ENCODE data around the gene NOTCH2. TPM values are rescaled to one million over a fixed set of nuclear protein-coding genes. Genes with fewer than 3 reads are reported as not detected.
"Not testable (repeated sequence)": the region's sequence is repeated elsewhere in the genome, so short reads cannot be mapped to it uniquely, and the experiment has no call there.

Gene NOTCH2
- total and polyA plus RNA-seq, 4 donors: 43.7 to 131 (median 78.1) TPM

- not testable (repeated sequence) for DNase-seq (ENCODE audit: low read depth in 4 of 6, low spot score in 6 of 6); H3K4me3 ChIP-seq (ENCODE audit: low read depth, low read length); H3K4me1 ChIP-seq (ENCODE audit: control insufficient read depth, insufficient read depth, low read length); H3K9me3 ChIP-seq (ENCODE audit: control insufficient read depth, insufficient read depth, low read length); H3K27me3 ChIP-seq (ENCODE audit: control insufficient read depth, insufficient read depth, low read length); H3K36me3 ChIP-seq (ENCODE audit: control insufficient read depth, insufficient read depth, low read length); H3K27ac ChIP-seq (ENCODE audit: low read depth, low read length)
- 100% methylated on average over 1 of the region's 1 CpG for WGBS (ENCODE audit: insufficient coverage)
These were observed 72.6 kb downstream of the NOTCH2 start for GRCh38 chr1:119996731-119997312.

GRCh38 chr1:119995975-119996374, 73.5 kb downstream of the NOTCH2 start:
- WGBS (ENCODE audit: insufficient coverage): no CpG with 5 or more reads among the region's 2 CpGs
- H3K27me3 ChIP-seq (ENCODE audit: control insufficient read depth, insufficient read depth, low read length); DNase-seq (ENCODE audit: low read depth in 4 of 6, low spot score in 6 of 6); H3K4me1 ChIP-seq (ENCODE audit: control insufficient read depth, insufficient read depth, low read length); H3K9me3 ChIP-seq (ENCODE audit: control insufficient read depth, insufficient read depth, low read length); H3K4me3 ChIP-seq (ENCODE audit: low read depth, low read length); H3K36me3 ChIP-seq (ENCODE audit: control insufficient read depth, insufficient read depth, low read length): not testable (repeated sequence)
- H3K27ac ChIP-seq (ENCODE audit: low read depth, low read length): peak overlapping the region; percentile 40

GRCh38 chr1:119988306-119989062, 81.0 kb downstream of the NOTCH2 start:
- WGBS (ENCODE audit: insufficient coverage): no CpG with 5 or more reads among the region's 2 CpGs
- Histone ChIP-seq H3K4me3 (ENCODE audit: low read depth, low read length) (no peak overlapping the region), H3K4me1 (ENCODE audit: control insufficient read depth, insufficient read depth, low read length) (no peaks in the 10 kb centered on the region), H3K9me3 (ENCODE audit: control insufficient read depth, insufficient read depth, low read length) (no peaks in the 10 kb centered on the region), H3K27me3 (ENCODE audit: control insufficient read depth, insufficient read depth, low read length) (no peaks in the 10 kb centered on the region), H3K27ac (ENCODE audit: low read depth, low read length) (no peak overlapping the region), H3K36me3 (ENCODE audit: control insufficient read depth, insufficient read depth, low read length) (no peaks in the 10 kb centered on the region)
- no peak for DNase-seq (ENCODE audit: low read depth in 4 of 6, low spot score in 6 of 6)

- Histone ChIP-seq H3K36me3 (ENCODE audit: control insufficient read depth, insufficient read depth, low read length) (no peaks in the 10 kb centered on the region), H3K4me3 (ENCODE audit: low read depth, low read length) (no peak overlapping the region), H3K27ac (ENCODE audit: low read depth, low read length) (no peak overlapping the region), H3K4me1 (ENCODE audit: control insufficient read depth, insufficient read depth, low read length) (no peaks in the 10 kb centered on the region), H3K27me3 (ENCODE audit: control insufficient read depth, insufficient read depth, low read length) (no peaks in the 10 kb centered on the region), H3K9me3 (ENCODE audit: control insufficient read depth, insufficient read depth, low read length) (no peaks in the 10 kb centered on the region)
- DNase-seq (ENCODE audit: low read depth in 4 of 6, low spot score in 6 of 6): no peak
- 100% methylated on average over 1 of the region's 1 CpG for WGBS (ENCODE audit: insufficient coverage)
These were observed 81.8 kb downstream of the NOTCH2 start for GRCh38 chr1:119987686-119988085.

GRCh38 chr1:119987112-119987511, 82.3 kb downstream of the NOTCH2 start:
- H3K4me3 ChIP-seq (ENCODE audit: low read depth, low read length): no peak overlapping the region
- no peaks in the 10 kb centered on the region for H3K9me3 ChIP-seq (ENCODE audit: control insufficient read depth, insufficient read depth, low read length)
- no peaks in the 10 kb centered on the region for H3K36me3 ChIP-seq (ENCODE audit: control insufficient read depth, insufficient read depth, low read length)
- 82% methylated on average over 2 of the region's 2 CpGs for WGBS (ENCODE audit: insufficient coverage)
- no peaks in the 10 kb centered on the region for H3K27me3 ChIP-seq (ENCODE audit: control insufficient read depth, insufficient read depth, low read length)
- H3K4me1 ChIP-seq (ENCODE audit: control insufficient read depth, insufficient read depth, low read length): no peaks in the 10 kb centered on the region
- no peak overlapping the region for H3K27ac ChIP-seq (ENCODE audit: low read depth, low read length)
- DNase-seq (ENCODE audit: low read depth in 4 of 6, low spot score in 6 of 6): no peak

- Histone ChIP-seq H3K36me3 (ENCODE audit: control insufficient read depth, insufficient read depth, low read length) (no peaks in the 10 kb centered on the region), H3K27ac (ENCODE audit: low read depth, low read length) (no peak overlapping the region), H3K9me3 (ENCODE audit: control insufficient read depth, insufficient read depth, low read length) (no peaks in the 10 kb centered on the region), H3K4me3 (ENCODE audit: low read depth, low read length) (no peak overlapping the region), H3K27me3 (ENCODE audit: control insufficient read depth, insufficient read depth, low read length) (no peaks in the 10 kb centered on the region), H3K4me1 (ENCODE audit: control insufficient read depth, insufficient read depth, low read length) (no peaks in the 10 kb centered on the region)
- no peak for DNase-seq (ENCODE audit: low read depth in 4 of 6, low spot score in 6 of 6)
- no CpG with 5 or more reads among the region's 3 CpGs for WGBS (ENCODE audit: insufficient coverage)
These were observed 83.4 kb downstream of the NOTCH2 start for GRCh38 chr1:119986007-119986497.

- Histone ChIP-seq H3K27ac (ENCODE audit: low read depth, low read length) (no peak overlapping the region), H3K36me3 (ENCODE audit: control insufficient read depth, insufficient read depth, low read length) (no peaks in the 10 kb centered on the region), H3K4me1 (ENCODE audit: control insufficient read depth, insufficient read depth, low read length) (no peaks in the 10 kb centered on the region), H3K9me3 (ENCODE audit: control insufficient read depth, insufficient read depth, low read length) (no peaks in the 10 kb centered on the region), H3K4me3 (ENCODE audit: low read depth, low read length) (no peak overlapping the region), H3K27me3 (ENCODE audit: control insufficient read depth, insufficient read depth, low read length) (no peaks in the 10 kb centered on the region)
- WGBS (ENCODE audit: insufficient coverage): no CpG with 5 or more reads among the region's 1 CpG
- no peak for DNase-seq (ENCODE audit: low read depth in 4 of 6, low spot score in 6 of 6)
These were observed 84.7 kb downstream of the NOTCH2 start for GRCh38 chr1:119984771-119985170.

- Histone ChIP-seq H3K4me1 (ENCODE audit: control insufficient read depth, insufficient read depth, low read length) (peaks cover 6% of the 10 kb centered on the region), H3K27me3 (ENCODE audit: control insufficient read depth, insufficient read depth, low read length) (no peaks in the 10 kb centered on the region), H3K36me3 (ENCODE audit: control insufficient read depth, insufficient read depth, low read length) (no peaks in the 10 kb centered on the region), H3K27ac (ENCODE audit: low read depth, low read length) (peak overlapping the region; percentile 47), H3K9me3 (ENCODE audit: control insufficient read depth, insufficient read depth, low read length) (no peaks in the 10 kb centered on the region), H3K4me3 (ENCODE audit: low read depth, low read length) (no peak overlapping the region)
- WGBS (ENCODE audit: insufficient coverage): 30% methylated on average over 1 of the region's 1 CpG
- peak in 2 of 6 donors; percentile 47 to 55 for DNase-seq (ENCODE audit: low read depth in 4 of 6, low spot score in 6 of 6)
These were observed 87.3 kb downstream of the NOTCH2 start for GRCh38 chr1:119981986-119982815.

GRCh38 chr1:119981496-119981895, 88.0 kb downstream of the NOTCH2 start:
- H3K4me1 ChIP-seq (ENCODE audit: control insufficient read depth, insufficient read depth, low read length): peaks cover 6% of the 10 kb centered on the region
- DNase-seq (ENCODE audit: low read depth in 4 of 6, low spot score in 6 of 6): no peak
- H3K36me3 ChIP-seq (ENCODE audit: control insufficient read depth, insufficient read depth, low read length): no peaks in the 10 kb centered on the region
- H3K4me3 ChIP-seq (ENCODE audit: low read depth, low read length): no peak overlapping the region
- no peak overlapping the region for H3K27ac ChIP-seq (ENCODE audit: low read depth, low read length)
- 96% methylated on average over 4 of the region's 5 CpGs for WGBS (ENCODE audit: insufficient coverage)
- H3K9me3 ChIP-seq (ENCODE audit: control insufficient read depth, insufficient read depth, low read length): no peaks in the 10 kb centered on the region
- H3K27me3 ChIP-seq (ENCODE audit: control insufficient read depth, insufficient read depth, low read length): no peaks in the 10 kb centered on the region
